ENCODE results near the gene OR2T3.
"Not testable (repeated sequence)": the region's sequence is repeated elsewhere in the genome, so short reads cannot be mapped to it uniquely, and the experiment has no call there.

Gene OR2T3

GRCh38 chr1:248473051-248473450 lies at the start of gene OR2T3:
Gene OR2T3, plus strand, starts transcription at chr1:248473351. Its CDS starts 0 bp downstream, at chr1:248473351.
- H3K27ac Mint-ChIP-seq; H3K9me3 Mint-ChIP-seq; H3K36me3 Mint-ChIP-seq (ENCODE audit: low read depth); H3K4me1 Mint-ChIP-seq (ENCODE audit: low read depth); H3K4me3 Mint-ChIP-seq: not testable (repeated sequence)
- H3K27me3 Mint-ChIP-seq (ENCODE audit: low read depth), result peaks cover 11% of the 10 kb centered on the region

GRCh38 chr1:248427526-248428191 lies 45.5 kb upstream of the OR2T3 start:
- not testable (repeated sequence) for H3K27me3 Mint-ChIP-seq (ENCODE audit: low read depth); H3K36me3 Mint-ChIP-seq (ENCODE audit: low read depth); H3K4me1 Mint-ChIP-seq (ENCODE audit: low read depth); H3K4me3 Mint-ChIP-seq; H3K27ac Mint-ChIP-seq
- peaks cover 17% of the 10 kb centered on the region for H3K9me3 Mint-ChIP-seq

GRCh38 chr1:248428192-248428533 lies 45.0 kb upstream of the OR2T3 start:
- H3K27me3 Mint-ChIP-seq (ENCODE audit: low read depth); H3K27ac Mint-ChIP-seq: not testable (repeated sequence)

DNA sequence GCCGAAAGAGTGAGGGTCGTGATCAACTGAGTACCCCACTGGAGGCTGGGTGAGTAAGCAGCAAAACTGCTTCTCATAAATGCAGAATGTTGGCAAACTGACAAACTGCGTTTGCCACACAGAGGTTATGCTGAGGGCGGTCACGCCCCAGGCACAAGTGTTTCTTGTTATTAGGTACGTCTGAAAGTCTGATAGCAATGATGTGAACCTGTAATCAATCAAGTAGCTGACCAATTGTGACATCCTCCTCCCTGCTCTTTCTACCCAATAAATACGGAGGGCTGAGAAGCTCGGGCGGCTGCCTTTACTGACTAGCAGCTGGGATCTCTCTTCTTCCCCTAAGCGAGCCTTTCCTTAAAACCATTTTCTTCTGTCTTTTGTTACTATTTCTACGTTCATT lies 41.5 kb upstream of the OR2T3 start:
- H3K27ac Mint-ChIP-seq; H3K27me3 Mint-ChIP-seq (ENCODE audit: low read depth); H3K4me3 Mint-ChIP-seq; H3K36me3 Mint-ChIP-seq (ENCODE audit: low read depth); H3K9me3 Mint-ChIP-seq; H3K4me1 Mint-ChIP-seq (ENCODE audit: low read depth): not testable (repeated sequence)

More at GRCh38 chr1:248428192-248428533, 45.0 kb upstream of the OR2T3 start:
- H3K4me3 Mint-ChIP-seq; H3K4me1 Mint-ChIP-seq (ENCODE audit: low read depth); H3K36me3 Mint-ChIP-seq (ENCODE audit: low read depth): not testable (repeated sequence)
- peaks cover 12% of the 10 kb centered on the region for H3K9me3 Mint-ChIP-seq

- H3K4me3 Mint-ChIP-seq; H3K27ac Mint-ChIP-seq; H3K27me3 Mint-ChIP-seq (ENCODE audit: low read depth); H3K9me3 Mint-ChIP-seq; H3K36me3 Mint-ChIP-seq (ENCODE audit: low read depth); H3K4me1 Mint-ChIP-seq (ENCODE audit: low read depth): not testable (repeated sequence)
Measured at GRCh38 chr1:248432201-248432600, 41.0 kb upstream of the OR2T3 start.

DNA sequence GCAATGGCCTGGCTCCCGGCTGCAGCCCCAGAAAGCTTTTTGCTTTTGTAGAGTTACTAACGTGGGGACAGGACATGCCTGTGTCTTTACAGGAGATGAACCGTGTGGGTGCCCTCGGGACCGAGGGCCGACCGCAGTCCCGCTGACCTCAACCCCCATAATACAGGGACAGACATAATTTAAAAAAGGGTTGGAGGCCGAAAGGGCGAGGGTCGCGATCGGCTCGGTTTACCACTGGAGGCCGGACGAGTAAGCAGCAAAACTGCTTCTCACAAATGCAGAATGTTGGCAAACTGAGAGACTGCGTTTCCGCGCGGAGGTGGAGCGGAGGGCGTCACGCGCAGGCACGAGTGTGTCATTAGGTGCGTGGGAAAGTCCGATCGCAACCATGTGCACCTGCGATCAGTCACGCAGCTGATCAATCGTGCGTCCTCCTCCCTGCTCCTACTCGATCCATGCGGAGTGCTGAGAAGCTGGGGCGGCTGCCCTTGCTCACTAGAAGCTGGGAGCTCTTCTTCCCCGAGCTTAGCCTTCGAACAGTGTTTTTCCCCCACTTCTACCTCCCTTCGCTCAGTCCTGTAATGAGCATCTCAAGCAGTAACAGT lies 39.2 kb upstream of the OR2T3 start:
- not testable (repeated sequence) for H3K27me3 Mint-ChIP-seq (ENCODE audit: low read depth); H3K9me3 Mint-ChIP-seq; H3K4me3 Mint-ChIP-seq; H3K36me3 Mint-ChIP-seq (ENCODE audit: low read depth); H3K4me1 Mint-ChIP-seq (ENCODE audit: low read depth); H3K27ac Mint-ChIP-seq

- not testable (repeated sequence) for H3K27ac Mint-ChIP-seq; H3K36me3 Mint-ChIP-seq (ENCODE audit: low read depth); H3K4me1 Mint-ChIP-seq (ENCODE audit: low read depth); H3K9me3 Mint-ChIP-seq; H3K4me3 Mint-ChIP-seq; H3K27me3 Mint-ChIP-seq (ENCODE audit: low read depth)
Measured at GRCh38 chr1:248434913-248435312, 38.2 kb upstream of the OR2T3 start.

GRCh38 chr1:248436303-248436702 lies 36.8 kb upstream of the OR2T3 start:
- not testable (repeated sequence) for H3K4me3 Mint-ChIP-seq; H3K27me3 Mint-ChIP-seq (ENCODE audit: low read depth); H3K27ac Mint-ChIP-seq; H3K9me3 Mint-ChIP-seq; H3K4me1 Mint-ChIP-seq (ENCODE audit: low read depth); H3K36me3 Mint-ChIP-seq (ENCODE audit: low read depth)

- H3K27me3 Mint-ChIP-seq (ENCODE audit: low read depth); H3K27ac Mint-ChIP-seq; H3K4me1 Mint-ChIP-seq (ENCODE audit: low read depth); H3K9me3 Mint-ChIP-seq; H3K36me3 Mint-ChIP-seq (ENCODE audit: low read depth); H3K4me3 Mint-ChIP-seq: not testable (repeated sequence)
Measured at GRCh38 chr1:248438668-248439067, 34.5 kb upstream of the OR2T3 start.

DNA sequence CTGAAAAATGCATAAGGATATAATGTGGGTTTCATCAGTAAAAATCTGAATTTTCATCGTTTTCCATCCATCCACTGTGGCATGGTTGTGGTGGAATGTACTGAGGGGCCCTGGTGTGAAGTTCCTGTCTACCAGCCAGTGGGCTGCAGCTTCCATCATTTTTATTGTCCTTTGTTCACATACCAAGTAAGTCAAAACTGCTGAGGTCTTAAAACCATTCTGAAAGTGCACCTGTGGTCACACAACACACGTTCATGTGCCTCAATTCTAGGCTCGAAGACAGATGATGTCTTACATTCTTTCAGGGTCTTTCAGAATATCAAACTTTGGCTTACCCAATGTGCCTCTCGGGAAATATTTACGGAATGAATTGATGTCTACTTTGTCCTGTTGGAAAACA lies 33.9 kb upstream of the OR2T3 start:
- H3K4me1 Mint-ChIP-seq (ENCODE audit: low read depth); H3K36me3 Mint-ChIP-seq (ENCODE audit: low read depth); H3K27me3 Mint-ChIP-seq (ENCODE audit: low read depth); H3K9me3 Mint-ChIP-seq; H3K4me3 Mint-ChIP-seq; H3K27ac Mint-ChIP-seq: not testable (repeated sequence)

DNA sequence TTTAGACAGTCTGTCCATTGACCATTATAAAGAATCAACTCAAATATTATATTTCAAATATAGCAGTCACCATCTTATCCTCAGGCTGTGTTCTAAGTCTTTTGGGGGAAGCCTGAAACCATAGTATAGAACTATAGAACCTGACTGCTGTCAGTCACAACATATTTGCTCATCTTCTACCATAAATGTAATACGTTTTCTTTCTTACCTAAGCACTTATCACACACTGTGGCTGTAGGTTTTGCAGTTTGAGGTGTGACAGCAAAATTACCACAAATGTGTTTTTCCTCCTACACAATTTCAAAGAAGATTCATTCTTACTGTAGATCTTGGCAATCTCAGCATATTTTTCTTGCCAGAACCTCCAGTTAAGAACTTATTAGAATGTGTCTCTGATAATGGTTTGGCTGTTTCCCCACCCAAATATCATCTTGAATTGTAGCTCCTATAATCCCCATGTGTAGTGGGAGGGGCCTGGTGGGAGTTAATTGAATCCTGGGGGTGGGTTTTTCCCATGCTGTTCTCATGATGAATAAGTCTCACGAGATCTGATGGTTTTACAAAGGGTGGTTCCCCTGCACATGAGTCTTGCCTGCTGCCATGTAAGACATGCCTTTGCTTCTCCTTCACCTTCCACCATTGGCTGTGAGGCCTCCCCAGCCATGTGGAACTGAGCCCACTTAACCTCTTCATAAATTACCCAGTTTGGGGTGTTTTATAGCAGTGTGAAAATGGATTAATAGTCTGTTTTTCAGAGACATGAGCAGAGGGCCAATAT lies 30.5 kb upstream of the OR2T3 start:
- H3K27ac Mint-ChIP-seq; H3K36me3 Mint-ChIP-seq (ENCODE audit: low read depth); H3K9me3 Mint-ChIP-seq; H3K4me3 Mint-ChIP-seq; H3K27me3 Mint-ChIP-seq (ENCODE audit: low read depth); H3K4me1 Mint-ChIP-seq (ENCODE audit: low read depth): not testable (repeated sequence)

DNA sequence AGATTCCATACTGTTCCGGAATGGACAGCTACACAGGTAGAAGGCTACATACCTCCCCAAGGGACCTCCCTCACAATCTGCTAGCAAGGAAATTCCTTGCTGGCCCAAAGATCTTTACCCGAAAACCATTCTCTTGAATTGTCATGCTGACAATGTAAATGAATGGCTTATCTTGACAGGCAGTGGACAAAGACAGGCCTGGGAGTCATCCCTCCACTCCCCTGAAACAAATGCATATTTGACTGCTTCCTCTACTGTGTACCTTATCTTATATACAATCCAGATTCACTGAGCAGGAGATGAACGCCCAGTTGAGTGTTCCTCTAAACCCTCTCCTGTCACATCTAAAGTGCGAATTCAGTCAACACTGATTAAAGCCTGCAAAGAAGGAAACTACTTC lies 28.5 kb upstream of the OR2T3 start:
- not testable (repeated sequence) for H3K4me3 Mint-ChIP-seq; H3K9me3 Mint-ChIP-seq; H3K36me3 Mint-ChIP-seq (ENCODE audit: low read depth); H3K4me1 Mint-ChIP-seq (ENCODE audit: low read depth); H3K27ac Mint-ChIP-seq; H3K27me3 Mint-ChIP-seq (ENCODE audit: low read depth)

- H3K9me3 Mint-ChIP-seq; H3K27me3 Mint-ChIP-seq (ENCODE audit: low read depth); H3K4me3 Mint-ChIP-seq; H3K4me1 Mint-ChIP-seq (ENCODE audit: low read depth); H3K36me3 Mint-ChIP-seq (ENCODE audit: low read depth); H3K27ac Mint-ChIP-seq: not testable (repeated sequence)
Measured at GRCh38 chr1:248445399-248445798, 27.8 kb upstream of the OR2T3 start, which contains the start of gene OR2T2. Gene OR2T2, plus strand, starts transcription at chr1:248445637. Its CDS starts 7,161 bp downstream, at chr1:248452798.

DNA sequence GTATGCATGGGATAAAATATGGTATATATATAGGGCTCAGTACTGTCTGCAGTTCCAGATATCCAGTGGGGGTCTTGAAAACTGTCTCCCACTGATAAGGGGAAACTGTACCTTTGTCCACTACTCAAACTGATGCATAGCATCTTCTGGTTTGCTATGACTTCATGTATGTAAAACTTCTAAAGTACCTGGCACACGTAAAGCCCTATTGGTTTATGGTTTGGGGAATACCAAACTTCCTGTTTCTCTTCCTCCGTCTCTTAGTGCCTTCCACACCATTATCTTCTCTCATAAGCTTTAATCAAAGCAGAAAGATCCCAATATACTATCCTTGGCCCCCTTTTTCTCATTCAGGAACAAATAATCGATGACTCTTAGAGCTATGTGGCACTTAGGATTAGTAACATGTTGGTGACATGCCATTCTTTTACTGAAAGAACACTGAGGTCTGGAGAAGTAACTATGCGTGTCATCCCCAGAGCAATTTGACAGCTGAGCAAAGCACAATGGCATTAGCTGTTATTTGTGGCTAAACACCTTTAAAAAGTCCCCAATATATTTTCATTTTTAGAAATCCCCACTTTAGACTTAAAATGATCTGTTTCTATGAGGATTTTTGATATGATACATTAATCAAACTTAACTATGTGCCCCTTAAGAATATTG lies 24.6 kb upstream of the OR2T3 start:
- H3K4me1 Mint-ChIP-seq (ENCODE audit: low read depth); H3K27ac Mint-ChIP-seq; H3K27me3 Mint-ChIP-seq (ENCODE audit: low read depth); H3K4me3 Mint-ChIP-seq; H3K9me3 Mint-ChIP-seq; H3K36me3 Mint-ChIP-seq (ENCODE audit: low read depth): not testable (repeated sequence)

DNA sequence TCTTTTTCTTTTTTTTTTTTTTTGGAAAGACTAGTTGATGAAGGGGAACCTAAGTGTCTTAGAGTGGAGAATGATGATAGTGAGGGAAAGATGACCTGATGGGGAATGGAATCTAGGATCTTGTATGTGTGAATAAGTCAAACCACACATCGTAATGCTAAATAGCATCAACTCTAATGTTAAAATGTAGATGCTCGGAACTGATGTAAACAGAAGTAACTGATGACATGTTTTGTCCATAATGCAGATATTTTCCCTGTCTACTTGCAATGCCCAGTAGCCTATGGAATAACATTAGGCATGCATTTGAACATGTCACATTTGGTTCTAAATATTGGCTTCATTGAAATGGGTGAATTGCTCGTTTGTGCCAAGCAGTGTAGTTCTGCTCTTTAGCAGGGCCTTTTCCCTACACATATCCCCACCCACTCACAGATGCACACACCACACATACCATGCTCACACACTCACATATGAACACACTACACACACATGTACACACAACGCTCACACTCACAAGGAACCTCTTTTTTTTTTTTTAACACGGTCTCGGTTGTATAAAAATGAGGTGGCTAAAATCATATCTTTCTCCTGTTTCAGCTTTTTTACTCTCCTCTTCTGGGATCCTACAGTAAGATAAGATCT lies 23.2 kb upstream of the OR2T3 start:
- H3K27ac Mint-ChIP-seq; H3K36me3 Mint-ChIP-seq (ENCODE audit: low read depth); H3K27me3 Mint-ChIP-seq (ENCODE audit: low read depth); H3K9me3 Mint-ChIP-seq; H3K4me1 Mint-ChIP-seq (ENCODE audit: low read depth); H3K4me3 Mint-ChIP-seq: not testable (repeated sequence)
